GM19193 (cell line): ENCODE results near the gene IDUA.

Experiments
- POLR2A ChIP-seq: IDR thresholded peaks from 4 replicates; pipeline ENCODE4 v1.6.1; 2011; ENCODE audit not compliant: insufficient read depth, insufficient read length; ENCODE audit errors: extremely low read depth

IDUA gene

GRCh38 chr4:1053080-1053661, 66.3 kb downstream of the IDUA start:
- TF ChIP-seq POLR2A, result no peak
